NCI-H460 (cell line): ENCODE results near the gene NLRP11. TPM values are rescaled to one million over a fixed set of nuclear protein-coding genes. Genes with fewer than 3 reads are reported as not detected.
"Not testable (repeated sequence)": the region's sequence is repeated elsewhere in the genome, so short reads cannot be mapped to it uniquely, and the experiment has no call there.

Experiments
- DNase-seq: peaks from one replicate; pipeline ENCODE4 v3.0.0-alpha.2; 2016; ENCODE audit warnings: low read depth; ENCODE audit errors: extremely low read depth
- total RNA-seq: library from RNA; depleted of rRNA; stranded (reverse); fragments of >200 nt; shearing (Covaris generic); gene quantifications from 2 replicates; pipeline ENCODE4 v1.2.3, GENCODE V29; 2014; rRNA removed

Gene NLRP11
- total RNA-seq, 1 experiment from 2014 or later, result not detected

DNA sequence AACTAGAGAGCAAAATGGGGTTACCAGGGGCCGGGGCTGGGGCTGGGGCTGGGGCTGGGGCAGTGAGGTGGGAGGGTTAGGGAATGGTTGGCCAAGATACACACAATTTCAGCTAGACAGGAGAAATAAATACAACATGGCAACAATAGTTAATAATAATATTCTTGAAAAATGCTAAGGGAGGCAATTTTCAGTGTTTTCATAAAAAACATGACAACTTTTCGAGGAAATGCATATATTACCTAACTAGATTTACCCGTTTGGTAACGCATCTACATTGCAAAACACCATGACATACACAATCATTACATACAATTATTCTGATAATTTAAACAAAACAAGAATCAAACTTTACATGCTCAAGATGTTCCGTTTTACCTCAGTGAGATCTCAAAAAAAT is 50.7 kb downstream of the NLRP11 start:
- DNase-seq, result no peak

DNA sequence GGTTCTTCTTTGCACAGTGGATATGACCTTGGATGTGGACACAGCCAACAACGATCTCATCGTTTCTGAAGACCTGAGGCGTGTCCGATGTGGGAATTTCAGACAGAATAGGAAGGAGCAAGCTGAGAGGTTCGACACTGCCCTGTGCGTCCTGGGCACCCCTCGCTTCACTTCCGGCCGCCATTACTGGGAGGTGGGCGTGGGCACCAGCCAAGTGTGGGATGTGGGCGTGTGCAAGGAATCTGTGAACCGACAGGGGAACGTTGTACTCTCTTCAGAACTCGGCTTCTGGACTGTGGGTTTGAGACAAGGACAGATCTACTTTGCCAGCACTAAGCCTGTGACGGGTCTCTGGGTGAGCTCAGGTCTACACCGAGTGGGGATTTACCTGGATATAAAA is 53.5 kb downstream of the NLRP11 start:
- no peak for DNase-seq

DNA sequence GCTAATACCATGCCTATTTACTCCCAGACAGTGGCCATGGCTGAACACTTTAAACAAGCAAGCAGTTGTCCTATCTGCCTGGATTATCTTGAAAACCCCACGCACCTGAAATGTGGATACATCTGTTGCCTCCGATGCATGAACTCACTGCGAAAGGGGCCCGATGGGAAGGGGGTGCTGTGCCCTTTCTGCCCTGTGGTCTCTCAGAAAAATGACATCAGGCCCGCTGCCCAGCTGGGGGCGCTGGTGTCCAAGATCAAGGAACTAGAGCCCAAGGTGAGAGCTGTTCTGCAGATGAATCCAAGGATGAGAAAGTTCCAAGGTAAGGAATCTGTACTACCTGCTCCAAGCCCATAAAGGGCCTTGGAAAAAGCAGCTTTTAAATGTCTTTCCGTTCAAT is 54.3 kb downstream of the NLRP11 start:
- DNase-seq, result no peak

DNA sequence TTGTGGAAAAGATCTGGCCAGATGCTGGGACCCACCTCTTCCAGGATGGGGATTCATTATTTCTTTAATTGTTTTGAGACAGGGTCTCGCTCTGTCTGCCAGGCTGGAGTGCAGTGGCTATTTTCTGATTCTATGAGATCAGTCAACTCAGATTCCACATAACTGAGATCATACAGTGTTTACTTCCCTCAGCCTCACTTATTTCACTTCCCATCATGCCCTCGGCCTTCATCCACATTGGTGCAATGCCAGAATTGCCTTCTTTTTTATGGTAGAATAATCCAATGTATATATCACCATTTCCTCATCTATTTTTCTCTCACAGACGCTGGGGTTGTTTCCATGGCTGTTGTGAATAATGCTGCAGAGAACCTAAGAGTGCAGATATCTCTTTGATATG is 62.2 kb downstream of the NLRP11 start:
- DNase-seq, result not testable (repeated sequence)

DNA sequence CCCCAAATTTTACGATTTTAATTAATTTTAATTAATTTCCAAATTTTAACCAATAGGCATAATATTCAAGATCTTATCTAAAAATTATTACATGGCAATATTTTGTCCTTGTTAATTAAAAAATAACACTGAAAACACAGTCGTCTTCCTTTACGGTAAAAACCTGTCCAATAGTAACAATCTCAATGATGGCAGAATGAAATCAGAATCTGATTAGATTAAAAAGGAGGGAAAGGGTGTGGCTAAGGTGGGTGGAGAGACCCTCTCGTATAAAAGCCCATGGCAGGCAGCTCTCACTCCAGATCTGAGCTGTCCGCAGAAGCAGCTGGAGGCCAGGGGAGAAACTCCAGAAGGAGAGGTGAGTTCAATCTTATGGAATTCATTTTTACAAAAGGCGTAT is 63.0 kb downstream of the NLRP11 start, which contains the start of gene RFPL4AL1:
Gene RFPL4AL1, plus strand, starts transcription at position 301 of the 400 bp plus-strand sequence. CDS start 2,687 bp downstream, outside the sequence.
- not testable (repeated sequence) for DNase-seq

DNA sequence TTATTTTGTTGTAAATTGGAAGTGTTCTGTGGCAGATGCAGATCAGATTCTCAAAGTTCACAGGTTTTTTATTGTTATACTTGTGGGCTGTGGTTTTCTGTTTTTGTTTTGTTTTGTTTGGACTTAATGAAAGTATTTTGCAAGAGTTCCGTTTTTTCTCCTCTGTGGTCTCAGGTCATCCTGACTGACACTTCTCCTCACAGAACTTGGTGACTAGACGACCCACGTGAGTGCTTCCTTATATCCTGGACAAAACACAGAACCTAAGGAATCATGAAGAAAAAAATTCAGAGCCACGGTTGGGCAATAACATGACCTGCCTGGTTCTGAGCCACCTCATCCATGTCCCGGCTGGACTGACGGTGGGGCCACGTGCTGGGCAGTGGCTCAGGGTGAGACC is 65.3 kb downstream of the NLRP11 start:
- DNase-seq, result no peak

DNA sequence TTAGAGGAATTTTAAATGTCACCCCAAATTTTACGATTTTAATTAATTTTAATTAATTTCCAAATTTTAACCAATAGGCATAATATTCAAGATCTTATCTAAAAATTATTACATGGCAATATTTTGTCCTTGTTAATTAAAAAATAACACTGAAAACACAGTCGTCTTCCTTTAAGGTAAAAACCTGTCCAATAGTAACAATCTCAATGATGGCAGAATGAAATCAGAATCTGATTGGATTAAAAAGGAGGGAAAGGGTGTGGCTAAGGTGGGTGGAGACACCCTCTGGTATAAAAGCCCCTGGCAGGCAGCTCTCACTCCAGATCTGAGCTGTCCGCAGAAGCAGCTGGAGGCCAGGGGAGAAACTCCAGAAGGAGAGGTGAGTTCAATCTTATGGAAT is 73.0 kb downstream of the NLRP11 start, which contains the start of gene RFPL4A:
Gene RFPL4A, plus strand, starts transcription at position 301 of the 400 bp plus-strand sequence. CDS start 2,704 bp downstream, outside the sequence.
- DNase-seq, result not testable (repeated sequence)

DNA sequence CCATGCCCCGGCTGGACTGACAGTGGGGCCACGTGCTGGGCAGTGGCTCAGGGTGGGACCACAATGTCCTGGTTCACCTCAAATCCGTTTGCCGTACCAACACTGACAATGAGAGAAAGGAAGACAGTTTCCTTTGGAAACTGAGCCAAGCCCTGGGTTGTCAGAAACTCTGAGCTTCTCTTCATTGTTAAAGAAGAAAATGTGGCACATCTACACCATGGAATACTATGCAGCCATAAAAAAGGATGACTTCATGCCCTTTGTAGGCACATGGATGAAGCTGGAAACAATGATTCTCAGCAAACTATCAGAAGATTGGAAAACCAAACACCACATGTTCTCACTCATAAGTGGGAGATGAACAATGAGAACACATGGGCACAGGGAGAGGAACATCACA is 75.0 kb downstream of the NLRP11 start:
- not testable (repeated sequence) for DNase-seq

DNA sequence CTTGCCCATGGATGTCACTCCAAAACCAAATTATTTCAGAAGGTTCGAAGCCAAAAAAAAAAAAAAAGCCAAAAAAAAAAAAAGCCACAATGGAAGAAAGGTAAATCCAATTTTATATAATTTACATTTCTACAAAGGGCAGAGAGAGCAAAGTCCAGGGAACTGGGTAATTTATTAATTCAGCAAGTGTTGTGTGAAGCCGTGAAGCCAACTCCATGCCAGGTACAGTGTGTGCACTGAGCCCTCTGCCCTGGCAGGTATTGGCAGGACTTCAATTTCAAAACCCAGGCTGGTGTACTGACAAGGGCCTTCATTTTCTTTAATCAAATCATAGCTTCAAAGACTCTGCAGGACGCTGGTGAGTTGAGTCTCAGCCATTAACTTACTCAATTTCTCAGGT is 78.4 kb downstream of the NLRP11 start:
- no peak for DNase-seq

DNA sequence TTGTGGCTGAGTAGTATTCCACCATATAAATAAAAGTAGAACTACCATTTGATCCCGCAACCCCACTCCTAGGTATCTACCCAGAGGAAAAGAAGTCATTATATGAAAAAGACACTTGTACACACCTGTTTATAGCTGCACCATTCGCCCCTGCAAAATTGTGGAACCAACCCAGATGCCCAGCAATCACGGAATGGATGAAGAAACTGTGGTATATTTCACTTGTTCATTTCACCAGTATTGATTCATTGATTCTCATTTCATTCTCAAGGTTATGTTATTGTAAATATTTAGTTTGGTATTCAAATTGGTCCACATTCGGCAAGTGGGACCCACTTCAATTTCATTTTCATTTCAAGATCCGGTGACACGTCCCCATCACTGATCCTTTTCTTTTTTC is 81.1 kb downstream of the NLRP11 start:
- DNase-seq, result no peak

DNA sequence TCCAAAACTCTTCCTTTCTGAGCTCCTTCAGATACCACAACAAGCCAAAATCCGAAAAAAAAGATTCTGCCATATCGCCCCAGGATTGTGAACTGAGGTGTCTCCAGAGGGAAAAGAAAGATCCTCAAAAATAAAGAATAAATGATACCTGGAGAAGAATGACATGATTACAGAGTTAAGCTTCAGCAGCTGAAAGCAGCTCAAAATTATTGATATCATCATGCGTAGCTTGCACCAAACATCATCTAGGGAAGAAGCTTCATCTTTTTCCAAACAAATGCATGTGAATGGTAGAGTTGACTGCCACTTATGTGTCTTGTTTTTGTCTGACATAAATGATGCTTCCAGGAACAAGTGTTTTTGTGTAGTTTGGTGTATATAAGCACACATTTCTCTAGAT is 93.5 kb downstream of the NLRP11 start, which contains the start of gene NLRP9:
Gene NLRP9, minus strand, starts transcription at position 101 of the 400 bp plus-strand sequence. Its CDS starts 28 bp downstream, at position 73.
- no peak for DNase-seq

Other genes starting within 250 kb of the NLRP11 start
- 3.6 and 5.0 TPM in 2 replicates for gene FIZ1, start 232.5 kb downstream of the NLRP11 start, total RNA-seq
- gene ZNF524, start 231.7 kb downstream of the NLRP11 start, total RNA-seq, result 15.9 and 16.5 TPM in 2 replicates
- gene ZNF865, start 226.4 kb downstream of the NLRP11 start, total RNA-seq, result 1.1 and 1.3 TPM in 2 replicates
- gene ZNF784, start 207.4 kb downstream of the NLRP11 start, total RNA-seq, result 2.1 and 2.2 TPM in 2 replicates
- gene ZNF580, start 191.0 kb downstream of the NLRP11 start, total RNA-seq, result 8.9 and 13.6 TPM in 2 replicates
- 12.3 and 13.6 TPM in 2 replicates for gene ZNF581, start 188.3 kb downstream of the NLRP11 start, total RNA-seq
- 1.9 and 2.3 TPM in 2 replicates for gene CCDC106, start 183.8 kb downstream of the NLRP11 start, total RNA-seq
- gene U2AF2, start 177.0 kb downstream of the NLRP11 start, total RNA-seq, result 68.3 and 72.4 TPM in 2 replicates
- 32.8 and 35.9 TPM in 2 replicates for gene EPN1, start 156.8 kb downstream of the NLRP11 start, total RNA-seq
- not detected in 2 replicates for gene NLRP9, start 93.6 kb downstream of the NLRP11 start, total RNA-seq
- not detected in 2 replicates for gene RFPL4A, start 72.9 kb downstream of the NLRP11 start, total RNA-seq
- not detected in 2 replicates for gene RFPL4AL1, start 62.9 kb downstream of the NLRP11 start, total RNA-seq
- gene NLRP4, start 4.5 kb upstream of the NLRP11 start, total RNA-seq, result not detected in 2 replicates
- gene NLRP13, start 100.3 kb upstream of the NLRP11 start, total RNA-seq, result not detected in 2 replicates
- gene NLRP8, start 115.8 kb upstream of the NLRP11 start, total RNA-seq, result not detected in 2 replicates
- gene NLRP5, start 154.8 kb upstream of the NLRP11 start, total RNA-seq, result not detected in 2 replicates